Neural cell (in vitro differentiated cells): ENCODE data around the gene DGKA.
"Not testable (repeated sequence)": the region's sequence is repeated elsewhere in the genome, so short reads cannot be mapped to it uniquely, and the experiment has no call there.

ENCODE experiments used
- CTCF ChIP-seq: fragments of 450-650 bp; IDR thresholded peaks from 2 replicates; pipeline ENCODE4 v1.5.1; 2014; ENCODE audit warnings: antibody characterized with exemption, mild to moderate bottlenecking, moderate library complexity; ENCODE audit not compliant: poor library complexity, severe bottlenecking
- EP300 ChIP-seq: fragments of 450-650 bp; conservative IDR thresholded peaks from 2 replicates; pipeline ENCODE4 v1.6.1; 2014; ENCODE audit warnings: antibody characterized with exemption, mild to moderate bottlenecking, moderate library complexity; ENCODE audit not compliant: poor library complexity, severe bottlenecking
- EZH2 ChIP-seq: fragments of 200-600, 300-800 bp; shearing (Covaris generic), sonication (generic); IDR thresholded peaks from 2 replicates; pipeline ENCODE4 v1.6.1; 2014; ENCODE audit warnings: antibody characterized with exemption, low read length, borderline replicate concordance, mild to moderate bottlenecking; ENCODE audit not compliant: insufficient read depth, poor library complexity, severe bottlenecking
- MXI1 ChIP-seq: fragments of 450-650 bp; conservative IDR thresholded peaks from 2 replicates; pipeline ENCODE4 v1.6.1; 2014; ENCODE audit warnings: antibody characterized with exemption, mild to moderate bottlenecking; ENCODE audit not compliant: poor library complexity, severe bottlenecking
- POLR2AphosphoS5 ChIP-seq: IDR thresholded peaks from 2 replicates; pipeline ENCODE4 v1.6.1; 2012
- RAD21 ChIP-seq: fragments of 450-650 bp; conservative IDR thresholded peaks from 2 replicates; pipeline ENCODE4 v1.6.1; 2014; ENCODE audit warnings: antibody characterized with exemption, mild to moderate bottlenecking, moderate library complexity
- REST ChIP-seq: IDR thresholded peaks from 2 replicates; pipeline ENCODE4 v1.6.1; 2012; ENCODE audit warnings: borderline replicate concordance

GRCh38 chr12:55923648-55924047, 7.3 kb upstream of the DGKA start:
- TF ChIP-seq CTCF, EZH2, RAD21, MXI1, EP300, POLR2AphosphoS5, REST: not testable (repeated sequence)
